Stimulated activated CD8-positive, alpha-beta memory T cell treated with anti-CD3 and anti-CD28 coated beads, Interleukin-7, amount 100 ng/mL, for 4 hours (primary cell): ENCODE data around the gene C9orf43.
"Not testable (repeated sequence)": the region's sequence is repeated elsewhere in the genome, so short reads cannot be mapped to it uniquely, and the experiment has no call there.

Experiments
- DNase-seq, 2 donors: peaks; one replicate each; pipeline ENCODE4 v3.0.0-alpha.2; 2020; ENCODE audit warnings: low read depth in 2 of 2

The C9orf43 gene

DNA sequence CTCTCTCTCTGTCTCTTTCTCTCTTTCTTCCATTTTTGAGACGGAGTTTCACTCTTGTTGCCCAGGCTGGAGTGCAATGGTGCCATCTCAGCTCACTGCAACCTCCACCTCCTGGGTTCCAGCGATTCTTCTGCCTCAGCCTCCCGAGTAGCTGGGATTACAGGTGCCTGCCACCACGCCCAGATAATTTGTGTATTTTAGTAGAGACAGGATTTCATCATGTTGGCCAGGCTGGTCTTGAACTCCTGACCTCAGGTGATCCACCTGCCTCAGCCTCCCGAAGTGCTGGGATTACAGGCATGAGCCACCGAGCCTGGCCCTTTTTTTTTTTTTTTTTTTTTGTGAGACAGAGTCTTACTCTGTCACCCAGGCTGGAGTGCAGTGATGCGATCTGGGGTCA, 29.1 kb upstream of the C9orf43 start:
- not testable (repeated sequence) for DNase-seq

DNA sequence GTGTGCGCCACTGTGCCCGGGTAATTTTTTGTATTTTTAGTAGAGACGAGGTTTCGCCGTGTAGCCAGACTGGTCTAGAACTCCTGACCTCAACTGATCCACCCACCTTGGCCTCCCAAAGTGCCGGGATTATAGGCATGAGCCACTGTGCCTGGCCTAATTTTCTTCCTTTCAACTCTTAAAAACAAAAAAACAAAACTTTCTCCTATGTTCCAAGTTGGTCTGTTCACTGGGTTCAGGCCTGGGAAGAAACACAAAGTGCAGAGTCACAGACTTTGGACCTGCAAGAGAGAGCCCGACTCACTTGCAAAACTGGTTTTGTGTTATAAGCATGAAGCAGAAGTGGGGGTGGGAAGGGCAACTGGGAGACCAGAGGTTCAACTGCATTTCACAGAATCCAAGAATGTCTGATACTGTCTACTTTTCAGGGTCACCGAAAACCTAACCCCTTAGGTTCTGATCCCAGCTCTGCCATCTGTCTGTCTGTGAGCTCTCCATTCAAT, 28.6 kb upstream of the C9orf43 start:
- no peak for DNase-seq

DNA sequence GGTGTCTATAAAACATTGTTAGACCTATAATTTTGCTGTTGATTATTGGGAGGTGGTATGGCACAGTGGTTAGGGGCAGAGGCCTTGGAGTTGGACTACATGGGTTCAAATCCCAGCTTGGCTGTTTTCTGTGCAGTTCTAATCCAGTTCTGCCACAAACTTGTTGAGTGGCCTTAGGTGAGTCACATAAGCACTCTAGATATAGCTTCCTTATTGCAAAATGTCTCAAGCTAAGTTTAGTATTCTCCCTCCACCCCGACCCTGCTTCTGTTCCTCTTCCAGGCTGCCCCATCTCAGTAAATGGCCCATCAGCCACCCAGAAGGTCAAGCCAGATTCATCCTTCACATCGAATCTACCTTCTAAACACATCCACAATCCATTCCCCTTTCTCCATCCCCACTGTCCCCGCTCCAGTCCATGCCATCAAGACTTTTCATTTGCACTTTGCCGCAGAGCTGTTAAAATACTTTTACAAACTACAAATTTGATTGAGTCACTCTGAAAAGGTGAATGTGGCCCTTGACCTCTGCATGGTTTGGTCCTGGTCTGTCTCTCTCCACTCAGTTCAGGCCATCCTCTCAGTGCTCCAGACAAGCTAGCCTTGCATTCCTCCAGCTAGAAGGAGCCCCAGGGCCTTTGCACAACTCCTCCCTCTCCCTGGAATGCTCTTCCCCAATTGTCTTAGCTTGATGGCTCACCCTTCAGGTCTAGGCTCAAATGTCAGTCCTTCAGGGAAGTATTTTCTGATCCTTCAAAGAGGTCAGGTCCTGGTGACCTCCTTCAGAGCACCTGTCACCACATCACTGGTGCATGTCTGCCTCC, 23.8 kb upstream of the C9orf43 start:
- no peak for DNase-seq

DNA sequence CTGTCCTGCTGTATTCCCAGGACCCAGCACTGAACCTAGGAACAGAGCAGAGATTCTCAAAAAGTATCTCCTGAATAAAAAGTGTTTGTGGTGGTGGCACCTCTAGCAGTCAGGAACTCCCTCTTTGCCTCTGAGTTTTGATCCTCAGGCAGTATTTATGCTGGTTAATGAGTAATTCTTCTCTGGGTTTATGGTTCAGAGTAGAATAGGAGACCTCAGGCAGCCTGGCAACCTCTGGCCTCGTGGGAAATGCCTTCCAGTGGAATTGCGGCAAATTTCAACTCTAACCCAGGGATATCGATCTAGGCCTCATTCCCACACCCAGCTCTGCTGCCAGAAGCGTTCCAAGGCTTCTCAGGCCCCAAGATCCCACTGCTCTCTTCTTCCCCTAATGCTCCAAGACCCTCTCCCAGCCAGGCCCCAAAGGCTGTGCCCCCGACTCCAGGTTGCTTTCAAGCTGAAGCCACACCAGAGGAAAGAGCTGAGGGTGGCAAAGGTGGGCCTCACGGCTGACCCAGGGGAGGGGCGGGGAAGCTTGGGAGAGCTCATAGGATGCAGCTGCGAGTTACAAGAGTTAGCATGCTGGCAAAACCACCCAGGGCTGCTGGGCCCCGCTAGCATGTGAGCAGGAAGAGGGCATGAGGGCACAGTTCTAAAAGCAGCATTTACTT, 22.9 kb upstream of the C9orf43 start:
- no peak for DNase-seq

DNA sequence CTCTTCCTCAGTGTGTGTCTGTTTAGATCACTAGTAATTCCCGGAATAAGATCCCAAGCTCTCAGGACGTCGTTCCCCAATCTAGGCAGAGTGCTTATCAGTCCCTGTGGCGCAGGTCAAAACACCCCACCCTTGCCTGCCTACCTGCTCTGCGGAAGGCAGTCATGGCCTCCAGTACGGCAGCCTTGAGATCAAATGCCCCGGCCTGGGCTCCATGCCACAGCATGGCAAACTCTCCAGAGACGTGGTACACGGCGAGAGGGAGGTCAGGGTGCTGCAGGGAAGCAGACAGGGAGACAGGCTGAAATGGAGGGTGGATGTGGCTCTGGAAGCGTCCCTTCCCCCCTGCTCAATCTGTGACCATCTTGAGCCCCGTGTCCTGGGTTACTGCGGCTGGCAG, 21.7 kb upstream of the C9orf43 start:
- no peak for DNase-seq

DNA sequence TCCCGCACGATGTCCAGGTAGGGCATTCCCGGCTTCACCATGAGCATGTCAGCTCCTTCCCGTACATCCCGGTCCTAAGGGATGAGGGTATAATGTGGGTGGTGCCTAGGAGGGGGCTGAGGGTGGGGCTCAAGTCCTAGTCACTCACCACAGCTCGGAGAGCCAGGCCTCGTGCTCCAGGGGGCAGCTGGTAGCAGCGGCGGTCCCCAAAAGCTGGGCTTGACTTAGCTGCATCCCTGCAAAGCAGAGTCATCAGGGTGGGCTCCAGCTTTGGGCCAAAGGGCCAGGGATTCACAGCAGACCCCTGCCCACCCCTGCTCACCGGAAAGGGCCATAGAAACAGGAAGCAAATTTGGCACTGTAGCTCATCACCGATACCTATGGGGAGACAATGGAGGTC, 21.1 kb upstream of the C9orf43 start:
- no peak for DNase-seq

DNA sequence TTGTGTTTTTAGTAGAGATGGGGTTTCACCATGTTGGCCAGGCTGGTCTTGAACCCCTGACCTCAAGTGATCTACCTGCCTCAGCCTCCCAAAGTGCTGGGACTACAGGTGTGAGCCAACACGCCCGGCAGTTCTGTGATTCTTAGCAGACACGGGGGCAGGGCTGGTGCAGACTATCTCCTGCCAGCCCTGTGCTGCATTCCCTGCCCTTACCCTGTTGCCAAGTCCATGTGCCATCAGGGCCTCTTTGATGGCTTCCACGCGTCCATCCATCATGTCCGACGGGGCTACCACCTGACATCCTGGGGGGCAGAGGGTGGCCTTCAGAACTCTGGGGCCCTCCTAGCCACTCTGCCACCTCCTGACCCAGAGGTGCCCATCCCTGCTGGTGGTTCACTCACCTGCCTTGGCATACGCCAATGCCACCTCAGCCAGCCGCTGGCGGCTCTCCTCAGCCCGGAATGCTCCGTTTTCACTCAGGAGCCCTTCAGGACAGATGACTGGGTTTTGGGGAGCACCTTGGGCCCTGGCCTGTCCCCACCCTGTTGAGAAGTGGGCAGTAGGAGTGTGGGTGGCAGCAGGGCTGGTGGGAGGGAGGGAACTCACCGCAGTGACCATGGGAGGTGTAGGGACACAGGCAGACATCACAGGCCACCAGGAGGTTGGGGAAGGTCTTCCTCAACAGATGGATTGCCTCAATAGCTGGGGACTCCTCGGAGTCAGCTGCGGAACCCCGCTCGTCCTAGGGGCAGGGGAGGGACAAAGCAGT, 20.2 kb upstream of the C9orf43 start:
- DNase-seq = no peak

DNA sequence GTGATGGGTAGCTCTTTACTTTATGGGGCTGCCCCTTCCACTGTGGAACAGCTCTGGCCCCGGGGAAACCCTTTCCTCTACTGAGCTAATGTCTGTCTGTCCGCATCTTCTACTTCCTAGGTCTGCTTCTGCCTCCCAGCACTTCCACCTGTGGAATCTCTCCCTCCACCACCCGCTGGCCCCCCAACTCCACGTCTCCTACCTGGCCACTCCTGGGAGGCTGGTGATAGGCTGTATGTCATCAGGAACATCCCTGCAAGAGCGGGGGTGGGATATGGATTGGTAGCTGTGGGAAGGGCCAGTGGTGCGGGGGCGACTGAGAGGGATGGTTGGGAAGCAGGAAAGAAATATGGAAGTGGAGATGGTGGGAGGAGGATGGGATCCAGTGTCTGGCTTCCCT, 18.6 kb upstream of the C9orf43 start:
- DNase-seq = no peak

DNA sequence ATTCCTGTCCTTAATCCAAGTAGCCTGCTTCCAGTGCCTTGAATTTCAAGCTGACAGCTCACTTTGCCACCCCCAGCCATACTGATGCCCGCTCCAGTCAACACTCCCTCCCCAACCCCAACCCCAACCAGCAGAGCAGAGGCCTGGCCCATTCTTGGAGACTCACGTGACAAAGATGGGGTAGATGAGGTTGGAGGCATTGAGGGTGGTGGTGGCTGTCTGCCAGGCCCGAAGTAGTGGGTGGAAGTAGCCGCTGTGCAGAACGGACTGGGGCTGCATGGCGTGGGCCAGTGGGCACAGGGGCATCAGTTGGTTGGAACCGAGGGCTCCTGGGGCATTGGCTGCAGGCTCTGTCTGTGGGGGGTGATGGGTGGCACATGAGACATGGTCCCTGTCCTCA, 17.3 kb upstream of the C9orf43 start:
- DNase-seq = no peak

DNA sequence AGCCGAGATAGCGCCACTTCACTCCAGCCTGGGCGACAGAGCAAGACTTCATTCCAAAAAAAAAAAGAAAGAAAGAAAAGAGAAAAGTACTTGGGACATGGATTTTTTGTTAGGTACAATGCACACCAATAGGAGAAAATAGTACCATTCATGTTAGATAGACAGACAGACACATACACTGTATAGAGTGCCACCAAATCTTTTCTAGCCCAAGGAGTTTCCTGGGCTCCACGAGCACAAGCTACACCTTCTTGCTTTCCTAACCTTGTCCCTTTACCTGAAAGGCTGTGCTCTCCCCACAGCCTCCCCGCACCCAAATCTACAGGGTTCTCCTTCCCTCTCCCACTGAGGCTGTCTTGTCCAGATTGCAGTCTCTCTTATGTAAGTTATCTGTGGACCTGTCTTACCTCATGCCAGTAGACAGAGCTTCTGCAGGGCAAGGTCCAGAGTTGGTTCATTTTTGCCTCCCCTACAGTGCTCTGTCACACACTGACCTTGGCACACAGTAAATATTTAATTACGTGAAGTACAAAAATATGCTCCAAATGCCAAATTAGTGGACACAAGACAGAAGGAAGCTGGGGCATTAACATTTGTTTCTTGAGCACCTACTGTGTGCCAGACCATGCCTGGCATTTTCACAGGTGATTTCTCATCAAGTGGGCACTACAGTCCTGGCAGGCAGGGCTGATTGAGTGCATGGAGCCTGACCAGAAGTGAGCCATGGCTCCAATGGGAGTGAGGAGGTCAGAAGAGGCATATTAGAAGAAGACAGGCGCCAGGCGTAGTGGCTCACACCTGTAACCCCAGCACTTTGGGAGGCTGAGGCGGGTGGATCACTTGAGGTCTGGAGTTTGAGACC, 15.3 kb upstream of the C9orf43 start:
- no peak for DNase-seq

DNA sequence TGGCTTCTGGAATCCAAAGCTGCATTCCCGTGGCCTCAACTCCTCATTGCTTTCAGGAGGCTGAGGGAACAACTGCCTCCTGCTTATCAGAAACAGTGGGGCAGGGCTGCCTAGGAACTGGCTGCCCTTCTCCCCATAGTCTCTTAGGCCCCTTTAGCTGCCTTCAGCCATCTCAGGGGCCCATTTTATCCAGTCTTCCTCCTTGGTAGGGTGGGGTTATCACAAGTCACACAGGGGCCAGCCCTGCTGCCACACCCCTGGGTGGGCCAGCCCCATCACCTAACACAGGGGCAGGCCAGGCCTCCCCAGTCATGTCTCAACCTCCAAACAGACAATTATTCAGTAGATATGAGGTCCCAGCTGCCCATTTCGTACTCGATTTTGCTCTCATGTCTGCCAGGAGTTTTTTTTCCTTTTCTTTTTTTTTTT, 13.3 kb upstream of the C9orf43 start:
- no peak for DNase-seq

DNA sequence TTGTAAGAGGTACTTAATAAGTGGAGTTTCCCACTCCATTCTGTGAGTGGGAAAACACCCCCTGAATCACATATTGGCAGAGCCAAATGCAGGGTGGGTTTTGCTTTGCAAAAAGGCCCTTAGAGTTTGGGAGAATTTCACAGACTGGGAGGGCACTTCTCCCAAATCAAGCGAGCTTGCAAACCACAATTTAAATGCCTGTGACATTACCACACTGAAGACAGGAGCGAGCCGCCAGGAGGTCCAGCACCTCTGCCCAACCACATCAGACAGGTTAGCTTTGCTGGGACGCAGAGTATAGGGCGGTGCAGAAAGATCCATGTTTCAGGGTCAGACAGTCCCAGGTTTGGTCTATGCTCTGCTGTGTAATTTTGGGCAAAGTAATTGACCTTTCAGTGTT, 11.8 kb upstream of the C9orf43 start:
- no peak for DNase-seq

DNA sequence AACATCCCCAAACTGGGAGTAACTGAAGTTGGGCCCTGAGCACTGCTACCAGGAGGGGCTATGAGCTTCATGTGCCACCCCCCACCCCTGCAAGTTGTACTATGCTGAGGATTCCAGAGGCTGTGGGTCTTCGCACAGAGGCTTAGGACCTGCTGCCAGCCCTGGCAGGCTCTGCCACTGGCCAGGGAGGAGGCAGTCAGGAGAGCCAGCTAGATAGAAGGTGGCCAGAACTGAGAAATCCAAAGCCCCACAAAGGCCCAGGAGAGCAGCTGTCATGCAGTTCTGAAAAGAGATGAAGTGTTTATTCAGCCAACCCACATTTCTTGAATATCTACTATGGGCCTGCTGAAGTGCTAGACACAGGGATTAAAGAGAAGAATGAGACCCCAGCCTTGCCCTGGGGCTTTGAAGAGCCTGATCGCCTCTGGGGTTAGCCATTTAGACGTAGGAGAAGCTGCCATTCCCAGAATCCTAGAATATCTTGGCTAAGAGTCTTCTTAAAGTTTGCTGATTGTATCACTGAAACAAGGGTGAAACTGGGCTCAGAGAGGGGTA, 10.8 kb upstream of the C9orf43 start:
- no peak for DNase-seq

DNA sequence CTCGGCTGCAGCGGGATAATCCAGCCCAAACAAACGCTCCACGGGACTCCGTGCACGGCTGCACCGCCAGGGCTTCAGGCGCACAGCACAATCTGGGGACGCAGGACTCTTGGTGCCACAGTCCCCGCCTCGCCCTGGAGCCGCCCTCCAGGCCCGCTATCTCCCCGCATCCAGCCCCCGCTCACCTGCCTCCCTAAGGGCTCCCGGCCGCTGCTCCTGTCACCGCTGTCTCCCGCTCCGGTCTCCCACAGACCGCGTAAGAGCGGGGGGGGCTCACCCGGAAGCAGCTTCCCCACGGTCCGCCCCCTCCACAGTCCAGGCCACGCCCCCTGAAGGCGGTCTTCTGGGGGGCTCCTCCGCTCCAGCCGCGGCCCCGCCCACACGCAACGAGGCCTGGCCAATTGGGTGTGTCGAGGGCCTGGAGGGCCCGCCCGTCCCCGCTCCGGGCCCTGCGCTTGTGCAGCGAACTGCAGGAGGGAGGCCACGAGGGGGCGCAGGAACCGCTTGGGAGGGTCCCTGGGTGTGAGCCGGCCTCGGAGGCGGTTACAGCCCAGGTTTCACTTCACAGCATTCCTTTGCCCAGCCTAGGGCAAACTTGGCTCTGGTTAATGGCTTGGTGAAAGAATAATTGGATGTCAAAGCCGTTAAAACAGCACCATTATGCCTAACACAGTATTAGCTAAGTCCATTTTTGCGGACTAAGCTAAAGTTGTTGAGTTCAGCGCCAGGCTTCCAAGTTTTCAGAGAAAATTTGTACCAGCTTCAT, 9.3 kb upstream of the C9orf43 start, which contains the start of gene ALAD:
Gene ALAD (minus strand): TSS at position 258 of the 766 bp plus-strand sequence. CDS start 7,725 bp downstream, outside the sequence.
- DNase-seq = peak; percentile 96 to 100

DNA sequence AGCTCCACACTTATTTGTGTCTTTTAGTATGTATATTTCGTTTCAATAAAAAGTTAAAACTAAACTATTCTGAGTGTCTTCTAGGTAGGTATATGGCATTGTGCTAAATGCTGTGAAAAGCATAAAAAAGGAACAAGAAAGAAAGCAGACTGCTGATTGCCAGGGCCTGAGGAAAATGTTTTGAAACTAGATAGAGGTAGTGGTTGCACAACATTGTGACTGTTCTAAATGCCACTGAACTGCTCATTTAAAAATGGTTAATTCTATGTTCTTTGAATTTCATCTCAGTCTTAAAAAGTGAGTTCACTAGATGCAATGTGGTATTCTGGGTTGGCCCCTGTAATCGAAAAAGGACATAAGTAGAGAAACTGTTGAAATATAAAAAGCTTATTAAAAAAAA, 6.9 kb upstream of the C9orf43 start:
- DNase-seq = no peak

DNA sequence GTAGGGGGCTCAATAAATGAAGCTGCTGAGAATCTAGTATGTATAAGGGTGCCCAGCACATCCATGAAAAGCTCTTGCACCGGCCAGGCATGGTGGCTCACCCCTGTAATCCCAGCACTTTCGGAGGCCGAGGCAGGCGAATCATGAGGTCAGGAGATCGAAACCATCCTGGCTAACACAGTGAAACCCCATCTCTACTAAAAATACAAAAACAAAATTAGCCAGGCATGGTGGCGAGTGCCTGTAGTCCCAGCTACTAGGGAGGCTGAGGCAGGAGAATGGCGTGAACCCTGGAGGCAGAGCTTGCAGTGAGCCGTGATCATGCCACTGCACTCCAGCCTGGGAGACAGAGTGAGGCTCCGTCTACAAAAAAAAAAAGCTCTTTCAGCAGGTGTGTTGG, 4.2 kb upstream of the C9orf43 start:
- not testable (repeated sequence) for DNase-seq

DNA sequence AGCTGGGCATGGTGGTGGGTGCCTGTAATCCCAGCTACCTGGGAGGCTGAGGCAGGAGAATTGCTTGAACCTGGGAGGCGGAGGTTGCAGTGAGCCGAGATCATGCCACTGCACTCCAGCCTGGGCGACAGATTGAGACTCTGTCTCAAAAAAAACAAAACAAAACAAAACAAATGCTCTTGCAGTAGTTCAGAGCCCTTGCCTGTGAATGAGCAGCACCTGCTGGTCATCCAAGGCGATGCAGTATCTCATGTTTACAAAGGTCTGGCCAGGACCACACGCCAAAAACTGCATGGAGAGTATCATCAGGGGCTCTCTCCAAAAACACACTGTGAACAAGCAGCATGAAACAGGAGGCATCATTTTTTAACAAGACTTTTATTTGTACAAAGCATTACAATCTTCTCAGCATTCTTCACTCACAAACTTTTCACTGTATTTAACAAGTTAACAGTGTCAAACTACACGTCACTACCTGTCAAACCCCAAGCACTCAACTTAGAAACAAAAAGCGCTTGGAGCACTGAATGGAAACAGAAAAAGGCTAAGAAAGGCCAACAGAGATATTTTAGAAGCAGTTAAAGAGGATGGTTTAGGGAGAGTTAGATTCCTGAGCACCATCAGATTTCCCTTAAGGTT, 3.6 kb upstream of the C9orf43 start:
- DNase-seq = peak; percentile 12 to 24

DNA sequence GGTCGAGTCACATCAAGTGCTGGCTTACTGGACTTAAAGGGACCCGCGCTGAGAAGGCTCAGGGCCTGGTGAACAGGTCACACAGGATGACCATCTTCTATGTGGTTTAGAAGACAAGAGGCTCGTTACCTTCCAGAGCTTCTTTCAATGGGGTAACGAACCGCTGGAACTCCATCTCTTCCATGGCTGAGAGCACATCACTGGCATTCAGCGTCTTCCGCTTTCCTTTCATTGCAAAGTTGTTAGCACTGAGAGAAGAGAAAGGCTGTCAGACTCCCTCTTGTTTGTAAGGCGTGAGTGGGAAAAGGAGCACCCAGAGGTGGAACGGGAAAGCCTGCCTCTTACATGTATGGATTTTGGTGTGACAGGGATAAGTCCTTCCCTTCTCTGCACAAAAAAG, 1.1 kb upstream of the C9orf43 start:
- DNase-seq = no peak

DNA sequence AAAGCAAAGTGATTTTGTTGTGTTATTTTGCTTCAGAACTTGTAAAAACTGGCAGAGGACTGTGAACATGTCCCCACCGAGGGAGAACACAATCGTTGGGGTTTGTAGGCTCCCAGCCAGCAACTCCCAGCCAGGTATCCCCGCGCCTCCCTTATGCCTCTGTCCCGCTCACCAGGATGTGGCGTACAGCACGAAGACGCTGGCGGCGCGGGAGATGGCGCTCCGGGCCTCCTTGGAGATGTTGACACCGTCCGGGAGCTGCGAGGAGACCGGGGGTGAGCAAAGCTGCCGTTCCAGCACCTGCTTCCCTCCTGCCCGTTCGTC, 702 bp upstream of the C9orf43 start:
- DNase-seq = no peak

DNA sequence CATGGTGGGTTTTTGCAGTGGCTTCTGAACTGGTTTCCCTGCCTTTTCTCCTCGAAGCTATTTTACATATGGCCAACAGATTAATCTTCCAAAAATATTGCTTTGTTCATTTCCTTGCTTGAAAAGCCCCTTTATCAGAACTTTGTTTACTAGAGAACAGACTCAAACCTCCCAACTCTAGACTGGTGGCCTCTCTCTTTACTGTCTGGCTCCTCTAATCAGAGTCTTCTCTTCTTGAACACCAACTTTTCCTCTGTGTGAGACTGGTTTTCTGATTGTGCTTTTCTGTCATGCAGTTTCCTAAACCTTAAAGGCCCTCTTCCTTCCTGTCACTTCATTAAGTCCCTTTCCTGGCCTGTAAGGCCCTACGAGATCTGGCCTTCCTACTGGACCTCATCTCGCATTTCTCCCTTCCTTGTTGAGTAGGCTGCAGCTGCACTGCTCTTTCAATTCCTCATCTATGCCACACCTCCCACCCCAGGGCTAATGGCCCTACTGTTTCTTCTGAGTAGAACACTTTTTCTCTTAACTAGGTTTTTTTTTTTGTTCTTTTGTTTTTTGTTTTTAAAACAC, 5.7 kb downstream of the C9orf43 start:
- no peak for DNase-seq
